Coronary artery (tissue), 2 donors: ENCODE measurements around the gene CHST1.

ENCODE experiments used
- DNase-seq: peaks from one replicate; pipeline ENCODE4 v3.0.0-alpha.2; 2017; ENCODE audit warnings: low spot score
- H3K27ac ChIP-seq, 2 donors: fragments of 200-600 bp; sonication (generic); one replicate each; pipeline ENCODE4 v1.5.1; 2016 to 2019
- H3K4me3 ChIP-seq: fragments of 200-600 bp; sonication (generic); 2 replicates; pipeline ENCODE4 v1.5.1; 2016; ENCODE audit warnings: mild to moderate bottlenecking, moderate library complexity
- CTCF ChIP-seq: fragments of 200-600 bp; sonication (generic); IDR thresholded peaks from one replicate; pipeline ENCODE4 v1.5.1; 2019; ENCODE audit warnings: antibody characterized with exemption

CHST1 gene

GRCh38 chr11:45617871-45618601, 47.4 kb downstream of the CHST1 start:
- Histone ChIP-seq H3K4me3 (no peak overlapping the region), H3K27ac (no peak overlapping the region)
- no peak for DNase-seq
- TF ChIP-seq CTCF, result no peak

GRCh38 chr11:45616802-45617549, 48.4 kb downstream of the CHST1 start:
- no peak for TF ChIP-seq CTCF
- no peak overlapping the region for H3K27ac ChIP-seq
- H3K4me3 ChIP-seq, result no peak overlapping the region
- DNase-seq, result no peak

DNA sequence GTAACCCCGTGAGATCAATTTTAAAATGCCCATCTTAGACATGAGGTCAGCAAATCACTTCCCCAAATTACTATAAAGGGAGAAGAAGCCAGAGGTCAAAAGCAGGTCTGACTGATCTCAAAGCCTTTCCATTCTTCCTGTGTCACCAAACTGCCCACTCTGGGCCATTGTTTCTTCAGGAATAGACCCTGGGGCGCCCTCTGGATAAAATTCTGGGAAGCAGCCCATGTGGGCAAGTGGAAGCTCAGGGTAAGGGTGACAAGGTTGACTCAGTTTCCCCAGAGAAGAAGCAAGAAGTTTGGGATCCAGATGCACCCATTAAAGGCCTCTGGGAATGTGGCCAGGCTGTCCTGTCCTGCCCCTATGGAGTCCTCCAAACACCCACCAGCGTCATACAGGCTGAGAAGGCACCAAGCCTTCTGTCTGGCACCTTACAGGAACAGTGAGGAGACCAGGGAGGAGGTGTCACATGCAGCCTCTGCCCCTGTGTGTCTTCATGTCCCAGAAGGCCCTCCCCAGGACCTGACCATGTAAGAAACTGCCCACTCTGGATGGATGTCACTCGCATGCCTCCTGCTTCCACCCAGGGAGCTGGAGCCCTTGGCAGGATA, 50.1 kb downstream of the CHST1 start:
- no peak overlapping the region for H3K27ac ChIP-seq
- no peak for TF ChIP-seq CTCF
- no peak for DNase-seq
- no peak overlapping the region for H3K4me3 ChIP-seq

- no peak overlapping the region for H3K4me3 ChIP-seq
- no peak for TF ChIP-seq CTCF
- no peak overlapping the region for H3K27ac ChIP-seq
- DNase-seq, result no peak
Observed at GRCh38 chr11:45614196-45614828, 51.1 kb downstream of the CHST1 start.

DNA sequence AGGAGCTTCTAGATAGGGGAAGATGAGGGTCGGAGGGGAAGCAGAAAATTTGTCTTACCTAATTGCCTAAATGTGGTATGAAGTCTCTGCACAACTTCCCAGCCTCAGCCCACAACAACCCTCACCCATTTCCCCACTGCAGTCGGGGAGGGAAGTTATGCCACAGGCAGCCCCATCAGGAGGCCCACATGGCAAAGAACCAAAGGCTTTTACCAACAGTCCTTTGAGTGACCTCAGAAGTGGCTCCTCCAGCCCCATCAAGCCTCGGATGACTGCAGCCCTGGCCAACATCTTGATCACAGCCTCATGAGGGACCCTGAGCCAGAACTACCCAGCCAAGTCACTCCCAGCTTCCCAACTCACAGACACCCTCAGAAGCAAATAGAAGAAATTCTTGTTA, 54.8 kb downstream of the CHST1 start:
- H3K4me3 ChIP-seq, result no peak overlapping the region
- no peak for TF ChIP-seq CTCF
- DNase-seq, result no peak
- H3K27ac ChIP-seq, result no peak overlapping the region

- Histone ChIP-seq H3K27ac (no peak overlapping the region), H3K4me3 (no peak overlapping the region)
- TF ChIP-seq CTCF, result no peak
- peak; percentile 28 for DNase-seq
Observed at GRCh38 chr11:45609902-45610301, 55.5 kb downstream of the CHST1 start.
